WERI-Rb-1 (cell line): Measurements from ENCODE around the gene CAMSAP3.

Experiments used
- DNase-seq: peaks from one replicate; pipeline ENCODE4 v3.0.0-alpha.2; 2020
- H3K27ac ChIP-seq: fragments of 250-450 bp; sonication (Bioruptor Pico); 2 replicates; pipeline ENCODE4 v1.5.1; 2020; ENCODE audit warnings: mild to moderate bottlenecking, moderate library complexity
- H3K27me3 ChIP-seq: fragments of 250-450 bp; sonication (Bioruptor Pico); 2 replicates; pipeline ENCODE4 v1.5.1; 2021; ENCODE audit warnings: mild to moderate bottlenecking, low read depth, moderate library complexity; ENCODE audit not compliant: insufficient read depth, severe bottlenecking
- H3K36me3 ChIP-seq: fragments of 250-450 bp; sonication (Bioruptor Pico); 2 replicates; pipeline ENCODE4 v1.5.1; 2020; ENCODE audit warnings: mild to moderate bottlenecking, moderate library complexity
- H3K4me3 ChIP-seq: 2 replicates; pipeline ENCODE4 v1.5.1; 2011; ENCODE audit warnings: low read depth, mild to moderate bottlenecking, control low read depth, low read length
- H3K9me3 ChIP-seq: fragments of 250-450 bp; sonication (Bioruptor Pico); 2 replicates; pipeline ENCODE4 v1.5.1; 2021; ENCODE audit warnings: mild to moderate bottlenecking, moderate library complexity; ENCODE audit not compliant: severe bottlenecking
- CTCF ChIP-seq: IDR thresholded peaks from 2 replicates; pipeline ENCODE4 v1.5.1; 2011; ENCODE audit warnings: low read depth, mild to moderate bottlenecking, control low read depth, inconsistent platforms, low read length

CAMSAP3 gene

GRCh38 chr19:7600721-7601120 is 5.1 kb downstream of the CAMSAP3 start:
- Histone ChIP-seq H3K4me3 (no peak overlapping the region), H3K27ac (no peak overlapping the region), H3K27me3 (no peaks in the 10 kb centered on the region), H3K9me3 (no peaks in the 10 kb centered on the region), H3K36me3 (no peaks in the 10 kb centered on the region)
- no peak for DNase-seq
- no peak for TF ChIP-seq CTCF

GRCh38 chr19:7602240-7602934 is 6.7 kb downstream of the CAMSAP3 start:
- no peaks in the 10 kb centered on the region for H3K27me3 ChIP-seq
- no peaks in the 10 kb centered on the region for H3K36me3 ChIP-seq
- H3K9me3 ChIP-seq: no peaks in the 10 kb centered on the region
- H3K27ac ChIP-seq: no peak overlapping the region
- no peak for TF ChIP-seq CTCF
- H3K4me3 ChIP-seq: no peak overlapping the region
- no peak for DNase-seq

GRCh38 chr19:7602935-7603497 is 7.4 kb downstream of the CAMSAP3 start:
- no peaks in the 10 kb centered on the region for H3K9me3 ChIP-seq
- no peak for DNase-seq
- H3K36me3 ChIP-seq: no peaks in the 10 kb centered on the region; the same call in 1 of the 2 replicates
- no peak overlapping the region for H3K27ac ChIP-seq
- H3K4me3 ChIP-seq: no peak overlapping the region
- no peak for TF ChIP-seq CTCF
- no peaks in the 10 kb centered on the region for H3K27me3 ChIP-seq

GRCh38 chr19:7603919-7604318 is 8.3 kb downstream of the CAMSAP3 start:
- H3K27me3 ChIP-seq: no peaks in the 10 kb centered on the region
- no peak for DNase-seq
- H3K4me3 ChIP-seq: no peak overlapping the region
- no peak overlapping the region for H3K27ac ChIP-seq
- TF ChIP-seq CTCF: no peak
- H3K9me3 ChIP-seq: no peaks in the 10 kb centered on the region
- no peaks in the 10 kb centered on the region; the same call in 1 of the 2 replicates for H3K36me3 ChIP-seq

GRCh38 chr19:7605490-7606222 is 10.0 kb downstream of the CAMSAP3 start:
- peak; percentile 60 for DNase-seq
- H3K27me3 ChIP-seq: no peaks in the 10 kb centered on the region
- no peaks in the 10 kb centered on the region; the same call in 1 of the 2 replicates for H3K36me3 ChIP-seq
- TF ChIP-seq CTCF: no peak
- no peak overlapping the region for H3K27ac ChIP-seq
- H3K9me3 ChIP-seq: no peaks in the 10 kb centered on the region
- H3K4me3 ChIP-seq: no peak overlapping the region
